Measurements from ENCODE around the gene CACNA2D3.

DNA sequence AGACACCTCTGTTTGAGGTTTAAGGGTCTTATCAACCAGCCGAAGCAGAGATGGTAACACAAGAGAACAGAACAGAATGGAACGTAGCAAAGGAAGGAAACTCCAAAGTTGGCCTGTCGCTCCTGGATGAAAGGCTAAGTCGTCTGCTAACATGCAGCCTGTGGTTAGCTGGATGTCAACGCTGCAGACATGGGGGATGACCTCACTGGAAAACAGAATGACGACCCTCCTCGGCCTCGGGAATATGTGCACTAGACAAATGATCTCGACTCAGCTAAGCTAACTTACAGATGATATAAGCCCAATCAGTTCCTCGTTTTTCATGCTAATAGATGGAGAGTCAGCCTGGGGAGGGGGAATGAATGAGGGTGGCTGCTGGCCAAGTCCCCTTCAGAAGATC, 983.3 kb downstream of the CACNA2D3 start:
- TF ChIP-seq POLR2A (IDR thresholded peaks at IDR 0.05; ENCODE audit: low read length) = no peak
- no peak for TF ChIP-seq GATA1 (IDR thresholded peaks at IDR 0.05; ENCODE audit: low read depth, low read length)
